ENCODE data around the gene ZNF419.

Gene ZNF419

DNA sequence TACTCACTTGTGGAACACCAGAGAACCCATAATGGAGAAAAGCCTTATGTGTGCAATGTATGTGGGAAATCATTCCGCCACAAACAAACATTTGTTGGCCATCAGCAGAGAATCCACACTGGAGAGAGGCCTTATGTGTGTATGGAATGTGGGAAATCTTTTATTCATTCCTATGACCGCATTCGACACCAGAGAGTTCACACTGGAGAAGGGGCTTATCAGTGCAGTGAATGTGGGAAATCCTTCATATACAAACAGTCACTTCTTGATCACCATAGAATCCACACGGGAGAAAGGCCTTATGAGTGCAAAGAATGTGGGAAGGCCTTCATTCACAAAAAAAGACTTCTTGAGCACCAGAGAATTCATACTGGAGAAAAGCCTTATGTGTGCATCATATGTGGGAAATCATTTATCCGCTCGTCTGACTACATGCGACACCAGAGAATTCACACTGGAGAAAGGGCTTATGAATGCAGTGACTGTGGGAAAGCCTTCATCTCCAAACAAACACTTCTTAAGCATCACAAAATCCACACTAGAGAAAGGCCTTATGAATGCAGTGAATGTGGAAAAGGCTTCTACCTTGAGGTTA is 50.5 kb downstream of the ZNF419 start:
- DNase-seq: no peak
